OCI-LY1 (cell line): ENCODE data around the gene TRIM60.
"Not testable (repeated sequence)": the region's sequence is repeated elsewhere in the genome, so short reads cannot be mapped to it uniquely, and the experiment has no call there.

Source experiments
- CTCF ChIP-seq: fragments of 200-600 bp; sonication (generic), shearing (Covaris generic); IDR thresholded peaks from 2 replicates; pipeline ENCODE4 v1.5.1; 2017; ENCODE audit warnings: mild to moderate bottlenecking, antibody characterized with exemption, low read length, moderate library complexity, mixed read lengths
- EZH2 ChIP-seq: fragments of 200-600 bp; sonication (generic), shearing (Covaris generic); IDR thresholded peaks from 2 replicates; pipeline ENCODE4 v1.8.0; 2017; ENCODE audit warnings: borderline replicate concordance, mixed run types, mild to moderate bottlenecking, antibody characterized with exemption, low read length, moderate library complexity, mixed read lengths

GRCh38 chr4:165001957-165002356 is 29.8 kb upstream of the TRIM60 start:
- not testable (repeated sequence) for TF ChIP-seq EZH2, CTCF
